HG03342 (cell line): Measurements from ENCODE around the gene KPTN.

ENCODE experiments used
- ATAC-seq: cut with Tn5 transposase; IDR thresholded peaks from one replicate; pipeline ENCODE4 v1.9.1; 2021; ENCODE audit warnings: mild to moderate bottlenecking, moderate library complexity; ENCODE audit not compliant: unreplicated experiment

Gene KPTN

GRCh38 chr19:47437500-47437899, 46.5 kb downstream of the KPTN start:
- no peak for ATAC-seq

- ATAC-seq: no peak
Measured at GRCh38 chr19:47436712-47437401, 47.2 kb downstream of the KPTN start.

DNA sequence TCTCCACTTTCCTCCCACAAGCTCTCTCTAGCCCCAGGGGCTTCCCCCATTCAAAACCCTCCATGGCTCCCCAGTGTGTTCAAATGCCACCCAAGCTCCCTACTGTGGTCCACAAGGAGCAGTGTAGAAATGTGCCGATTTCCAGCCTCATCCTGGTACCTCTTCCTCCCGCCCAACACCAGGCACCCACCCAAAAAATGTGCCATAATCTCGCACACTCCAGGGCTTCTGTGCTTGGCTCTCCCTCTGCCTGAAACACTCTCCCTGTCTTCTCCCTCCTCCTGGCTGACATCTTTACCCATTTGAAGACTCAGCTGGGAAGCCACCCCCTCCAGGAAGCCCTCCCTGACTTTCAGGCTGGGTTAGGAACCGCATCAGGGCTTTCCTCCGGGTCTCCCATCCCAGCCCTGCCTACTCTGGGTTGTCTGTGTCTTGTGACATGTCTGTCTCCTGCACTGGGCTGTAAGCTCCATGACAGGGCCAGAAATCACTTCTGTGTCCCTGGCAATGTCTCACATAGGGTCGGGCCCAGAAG, 48.1 kb downstream of the KPTN start:
- no peak for ATAC-seq

DNA sequence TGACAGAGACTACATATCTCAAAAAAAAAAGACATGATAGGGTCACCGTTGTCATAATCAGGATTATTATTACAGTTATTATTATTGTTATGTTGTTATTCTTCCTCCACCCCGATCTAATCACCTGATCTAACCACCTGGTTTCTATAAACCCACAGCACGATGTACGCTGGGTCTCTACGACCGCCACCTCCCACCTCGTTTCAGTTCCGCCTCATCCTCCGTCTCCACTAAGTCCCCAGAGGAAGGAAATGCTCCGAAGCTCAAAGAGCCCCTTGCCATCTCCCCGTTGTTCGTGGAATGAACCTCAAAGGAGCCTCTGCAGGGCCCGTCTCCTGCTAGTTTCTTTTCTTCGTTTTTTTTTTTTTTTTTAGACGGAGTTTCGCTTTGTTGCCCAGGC, 48.8 kb downstream of the KPTN start:
- ATAC-seq: no peak

DNA sequence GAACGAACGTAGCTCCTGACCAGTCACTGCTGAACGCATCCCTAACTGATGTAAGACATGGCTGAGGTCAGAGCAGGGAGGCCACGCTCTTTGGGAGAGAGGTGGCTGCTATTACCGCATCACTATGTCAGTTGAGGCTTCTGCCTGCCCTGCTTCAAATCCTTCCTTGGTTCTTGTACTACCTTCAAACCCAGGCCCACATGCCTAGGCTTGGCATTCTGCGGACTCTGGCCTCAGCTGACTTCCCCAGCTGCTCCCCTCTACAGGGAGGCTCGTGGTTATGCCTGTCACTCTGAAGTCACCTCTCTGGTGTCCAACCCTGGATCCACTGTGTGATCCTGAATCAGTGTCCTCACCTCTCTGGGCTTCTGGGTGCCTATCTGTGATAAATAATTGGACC, 49.9 kb downstream of the KPTN start:
- no peak for ATAC-seq

GRCh38 chr19:47433121-47433520, 50.9 kb downstream of the KPTN start:
- ATAC-seq: no peak

GRCh38 chr19:47432499-47432898, 51.5 kb downstream of the KPTN start:
- ATAC-seq: no peak

GRCh38 chr19:47432091-47432490, 51.9 kb downstream of the KPTN start:
- ATAC-seq: no peak

DNA sequence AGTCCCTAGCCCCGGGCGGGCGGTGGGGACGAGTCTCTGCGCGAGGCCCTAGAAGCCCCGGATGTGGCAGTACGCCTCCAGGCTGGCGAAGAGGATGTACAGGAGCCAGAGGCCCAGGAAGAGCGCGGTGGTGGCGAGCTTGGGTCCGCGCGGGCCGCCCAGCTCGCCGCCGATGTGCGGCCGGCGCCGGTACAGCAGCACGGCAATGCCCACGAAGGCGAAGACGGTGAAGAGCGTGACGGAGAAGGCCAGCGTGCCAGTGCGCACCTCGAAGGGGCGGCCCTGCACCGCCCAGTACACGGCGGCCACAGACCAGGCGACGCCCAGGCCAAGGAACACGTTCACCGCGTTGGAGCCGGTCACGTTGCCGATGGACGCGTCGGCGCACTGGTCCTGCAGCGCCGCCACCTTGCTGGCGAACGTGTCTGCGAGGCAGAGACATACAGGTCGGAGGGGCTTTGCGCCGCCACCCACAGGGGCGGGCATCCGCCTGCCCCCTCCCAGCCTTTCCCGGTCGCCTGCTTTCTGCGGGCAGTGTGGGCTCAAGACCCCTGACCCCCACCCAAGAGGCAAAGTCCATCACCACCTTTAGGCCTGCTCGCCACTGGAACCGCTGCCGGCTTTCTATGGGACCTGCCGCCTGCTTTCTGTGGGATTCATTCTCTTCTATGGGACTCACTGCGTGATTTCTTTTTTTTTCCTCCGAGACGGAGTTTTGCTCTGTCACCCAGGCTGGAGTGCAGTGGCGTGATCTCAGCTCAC, 53.8 kb downstream of the KPTN start:
- no peak for ATAC-seq

DNA sequence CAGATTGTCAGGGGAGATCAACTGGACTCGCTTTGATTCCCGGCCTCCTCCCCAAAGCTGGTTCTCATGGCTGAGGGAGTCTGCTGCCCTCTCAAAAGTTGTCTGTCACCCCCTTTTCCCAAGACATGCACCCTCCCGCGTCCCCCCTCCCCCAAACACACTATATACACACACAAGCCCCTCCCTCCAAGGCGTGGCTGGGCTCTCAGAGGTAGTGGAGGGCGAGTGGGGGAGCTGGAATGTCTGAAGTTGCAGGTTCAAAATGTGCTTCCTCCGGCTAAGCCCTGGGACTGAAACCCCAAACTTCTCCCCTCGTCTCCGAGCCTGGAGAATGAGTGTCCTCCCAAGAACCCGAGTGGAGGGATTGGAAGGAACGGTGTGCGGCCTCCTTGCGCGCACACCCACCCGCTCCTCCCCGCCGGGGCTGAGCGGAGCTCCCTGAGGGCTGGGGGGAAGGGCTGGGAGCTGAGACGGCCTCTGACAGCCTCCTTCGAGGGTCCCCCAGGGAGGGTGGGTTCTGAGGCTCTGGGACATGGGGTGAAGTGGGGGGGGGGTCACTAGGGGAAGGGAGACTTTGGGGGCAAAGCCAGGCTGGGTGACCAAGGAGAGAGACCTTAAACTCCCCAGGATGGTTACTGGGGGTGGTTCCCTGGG, 54.8 kb downstream of the KPTN start:
- no peak for ATAC-seq

- peak; percentile 42 for ATAC-seq
Measured at GRCh38 chr19:47428177-47428894, 55.7 kb downstream of the KPTN start.

GRCh38 chr19:47427241-47428176, 56.5 kb downstream of the KPTN start:
- ATAC-seq: no peak
